ENCODE results near the gene MRI1.

MRI1 gene

DNA sequence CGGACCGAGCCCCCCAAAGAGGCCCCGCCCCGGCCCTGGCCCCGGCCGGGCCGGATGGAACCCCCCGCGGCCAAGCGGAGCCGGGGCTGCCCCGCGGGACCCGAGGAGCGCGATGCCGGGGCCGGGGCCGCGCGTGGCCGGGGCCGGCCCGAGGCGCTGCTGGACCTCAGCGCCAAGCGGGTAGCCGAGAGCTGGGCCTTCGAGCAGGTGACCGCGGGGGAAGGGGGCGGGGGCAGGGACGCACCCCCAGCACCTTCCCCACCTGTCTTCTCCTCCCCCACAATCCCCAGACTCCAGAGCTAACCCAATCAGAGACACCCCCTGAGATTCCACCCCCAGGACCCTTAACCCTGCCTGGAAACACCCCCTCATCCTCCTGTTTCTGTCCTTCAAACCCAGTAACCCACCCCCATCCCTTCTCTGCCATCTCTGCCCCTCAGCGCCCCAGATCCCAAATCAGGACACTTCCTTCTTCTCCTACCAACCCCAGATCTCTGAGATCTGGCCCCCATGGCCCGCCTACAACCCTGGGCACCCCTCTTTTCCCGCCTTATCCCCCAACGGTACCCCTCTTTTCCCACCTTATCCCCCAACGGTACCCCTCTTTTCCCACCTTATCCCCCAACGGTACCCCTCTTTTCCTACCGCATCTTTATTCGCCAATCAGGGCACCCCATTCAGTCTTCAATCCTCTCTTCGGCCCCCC, 31.4 kb downstream of the MRI1 start:
- DNase-seq, result no peak

DNA sequence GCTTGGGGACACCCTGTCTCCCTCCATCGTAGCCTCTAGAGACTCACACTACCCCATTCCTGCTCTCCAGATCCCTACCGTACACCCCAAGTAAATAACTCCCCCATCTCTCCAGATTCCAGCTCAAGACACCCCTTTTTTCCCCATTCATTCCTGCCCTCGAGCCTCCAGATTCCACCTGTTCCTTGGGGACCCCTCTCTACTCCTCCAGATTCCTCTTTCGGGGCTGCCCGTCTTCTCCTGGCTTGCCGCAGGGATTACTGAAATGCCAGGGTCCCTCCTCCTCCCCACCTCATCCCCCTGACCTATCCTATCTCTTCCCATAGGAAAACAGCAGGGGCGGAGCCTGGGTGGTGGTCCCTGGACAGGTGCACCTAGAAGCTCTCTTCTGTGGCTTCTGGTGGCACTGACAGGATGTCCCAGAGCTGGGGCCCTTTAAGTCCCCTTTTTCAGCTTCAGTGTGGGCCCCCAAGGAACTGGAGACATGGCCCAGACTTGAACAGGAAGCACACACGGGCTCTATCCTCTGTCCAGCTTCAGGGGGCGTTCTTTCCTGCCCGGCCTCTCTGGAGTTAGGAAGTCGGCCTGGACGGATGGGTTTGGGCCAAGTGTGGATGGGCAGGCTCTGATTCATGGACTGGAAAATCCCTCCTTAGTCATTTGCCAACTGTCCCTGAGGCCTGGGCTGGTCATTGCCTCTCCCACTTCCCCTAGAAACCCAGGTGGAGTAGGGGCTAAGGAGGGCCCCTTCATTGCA, 32.2 kb downstream of the MRI1 start:
- DNase-seq, result no peak

DNA sequence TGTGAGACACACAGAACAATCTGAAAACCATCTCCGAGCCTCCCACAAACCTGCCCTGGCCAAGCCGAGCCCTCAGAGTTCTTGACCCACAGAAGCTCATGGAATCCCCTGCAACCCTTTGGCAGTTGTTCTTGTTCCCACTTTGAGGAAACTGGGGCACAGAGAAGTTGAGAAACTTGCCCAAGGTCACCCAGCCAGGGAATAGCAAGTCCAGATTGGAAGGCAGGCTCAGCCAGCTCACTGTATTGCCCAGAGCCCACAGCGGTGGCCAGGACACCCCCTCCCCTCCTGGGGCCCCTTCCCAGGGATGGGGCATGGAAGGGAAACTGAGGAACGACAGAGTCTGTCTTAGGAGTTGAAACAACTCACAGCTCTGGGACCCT, 32.7 kb downstream of the MRI1 start:
- no peak for DNase-seq

DNA sequence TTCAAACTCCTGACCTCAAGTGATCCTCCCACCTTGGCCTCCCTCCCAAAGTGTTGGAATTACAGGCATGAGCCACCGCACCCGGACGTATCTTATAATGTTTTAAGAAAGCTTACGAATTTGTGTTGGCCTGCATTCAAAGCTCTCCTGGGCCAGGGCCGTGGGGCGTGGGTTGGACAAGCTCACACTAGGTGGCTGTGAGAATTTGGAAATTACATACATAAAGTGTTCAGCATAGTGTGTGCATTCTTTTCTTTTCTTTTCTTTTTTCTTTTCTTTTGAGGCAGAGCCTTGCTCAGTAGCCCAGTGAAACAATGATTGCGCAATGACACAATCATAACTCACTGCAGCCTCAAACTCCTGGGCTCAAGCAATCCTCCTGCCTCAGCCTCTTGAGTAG, 33.5 kb downstream of the MRI1 start:
- no peak for DNase-seq

DNA sequence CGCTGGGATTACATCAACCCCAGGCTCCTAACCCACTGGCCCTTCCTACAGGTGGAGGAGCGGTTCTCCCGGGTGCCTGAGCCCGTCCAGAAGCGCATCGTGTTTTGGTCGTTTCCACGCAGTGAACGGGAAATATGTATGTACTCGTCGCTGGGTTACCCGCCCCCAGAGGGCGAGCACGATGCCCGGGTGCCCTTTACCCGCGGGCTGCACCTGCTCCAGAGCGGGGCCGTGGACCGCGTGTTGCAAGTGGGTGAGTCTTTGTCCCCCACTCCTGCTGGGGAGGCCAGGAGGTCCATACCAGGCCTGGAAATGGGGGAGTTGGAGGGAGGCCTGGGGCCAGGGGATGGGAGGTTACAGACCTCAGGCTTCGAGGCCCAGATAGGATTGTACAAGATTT, 35.3 kb downstream of the MRI1 start:
- no peak for DNase-seq

DNA sequence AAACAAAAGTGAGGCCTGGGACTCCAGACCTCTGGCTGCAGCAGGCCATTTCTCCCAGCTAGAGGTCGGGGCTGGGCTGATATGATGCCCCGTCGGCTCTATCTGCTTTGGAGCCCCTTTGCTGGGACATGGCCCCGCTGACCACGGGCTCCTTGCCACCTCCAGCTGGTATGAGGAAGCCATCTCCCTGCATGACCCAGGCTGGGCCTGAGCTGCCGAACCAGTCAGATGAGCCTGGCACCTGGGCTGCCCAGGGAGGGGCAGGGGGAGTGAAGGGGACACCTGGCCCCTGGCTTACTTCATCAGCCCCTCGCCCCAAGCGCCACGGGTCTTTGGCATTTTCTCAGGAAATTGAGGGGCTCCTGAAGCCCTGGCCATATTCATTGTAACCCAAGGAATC, 38.7 kb downstream of the MRI1 start:
- DNase-seq, result no peak

DNA sequence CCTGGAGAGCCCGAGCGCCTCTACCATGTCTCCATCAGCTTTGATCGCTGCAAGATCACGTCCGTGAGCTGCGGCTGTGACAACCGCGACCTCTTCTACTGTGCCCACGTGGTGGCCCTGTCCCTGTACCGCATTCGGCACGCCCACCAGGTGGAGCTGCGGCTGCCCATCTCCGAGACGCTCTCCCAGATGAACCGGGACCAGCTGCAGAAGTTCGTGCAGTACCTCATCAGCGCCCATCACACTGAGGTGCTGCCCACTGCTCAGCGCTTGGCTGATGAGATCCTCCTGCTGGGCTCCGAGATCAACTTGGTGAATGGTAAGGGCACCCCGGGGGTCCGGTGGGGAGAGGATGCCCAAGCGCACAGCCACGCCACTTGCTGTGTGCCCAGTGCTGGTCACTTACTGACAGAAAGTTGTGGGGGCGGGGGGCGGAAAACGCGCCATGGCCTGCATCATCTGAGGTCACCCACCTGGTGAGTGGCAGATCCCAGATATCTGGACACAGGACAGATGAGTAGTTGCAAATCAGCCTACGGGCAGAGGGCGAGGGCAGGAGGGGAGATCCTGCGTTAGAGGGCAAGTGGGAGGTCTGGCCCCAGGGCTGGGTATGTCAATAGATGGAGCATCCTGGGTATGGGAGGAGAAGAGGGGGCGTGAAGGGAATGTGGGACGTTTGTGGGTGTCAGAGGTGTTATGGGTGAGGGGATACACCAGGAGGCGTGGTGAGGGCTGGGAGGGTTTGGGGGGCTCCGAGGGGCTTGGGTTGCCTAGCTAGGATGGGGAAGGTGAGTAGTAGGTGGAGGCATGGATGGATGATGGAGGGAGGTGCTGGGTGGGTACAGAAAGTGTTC, 40.7 kb downstream of the MRI1 start:
- DNase-seq, result no peak

DNA sequence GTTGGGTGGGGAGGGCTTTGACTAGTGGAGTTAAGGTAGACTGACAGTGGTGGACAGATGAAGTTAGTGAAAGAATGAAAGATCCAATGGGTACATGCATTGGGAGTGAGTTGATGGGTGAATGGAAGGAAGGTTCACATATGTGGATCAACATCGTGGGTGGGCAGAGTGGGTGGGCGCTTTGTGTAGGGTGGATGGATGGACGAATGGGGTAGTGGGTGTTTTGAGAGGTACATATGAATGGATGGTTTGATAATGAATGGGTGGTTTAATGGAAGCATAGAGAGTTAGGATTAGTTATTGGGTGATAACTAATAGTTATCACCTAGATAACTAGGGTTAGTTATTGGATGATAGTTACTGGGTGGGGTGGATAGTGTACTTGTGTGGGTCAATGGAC, 42.4 kb downstream of the MRI1 start:
- DNase-seq, result no peak

DNA sequence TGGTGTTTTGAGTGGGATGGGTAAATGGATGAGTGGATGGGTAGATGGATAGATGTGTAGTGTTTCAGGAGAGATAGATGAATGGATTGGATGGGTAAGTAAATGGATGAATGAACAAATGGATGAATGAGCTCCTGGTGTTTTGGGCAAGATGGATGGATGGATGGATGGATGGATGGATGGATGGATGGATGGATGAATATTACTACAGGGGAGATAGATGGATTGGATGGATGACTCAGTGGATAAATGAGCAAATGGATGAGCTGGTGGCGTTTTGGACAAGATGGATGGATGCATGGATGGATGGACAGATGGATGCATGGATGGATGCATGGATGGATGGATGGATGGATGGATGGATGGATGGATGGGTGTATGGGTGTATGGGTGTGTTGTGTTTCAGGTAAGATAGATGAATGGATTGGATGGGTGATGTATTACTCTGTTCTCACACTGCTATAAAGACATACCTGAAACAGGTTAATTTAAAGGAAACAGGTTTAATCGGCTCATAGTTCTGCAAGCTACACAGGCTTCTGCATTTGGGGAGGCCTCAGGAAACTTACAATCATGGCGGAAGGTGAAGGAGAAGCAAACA, 43.2 kb downstream of the MRI1 start:
- no peak for DNase-seq

DNA sequence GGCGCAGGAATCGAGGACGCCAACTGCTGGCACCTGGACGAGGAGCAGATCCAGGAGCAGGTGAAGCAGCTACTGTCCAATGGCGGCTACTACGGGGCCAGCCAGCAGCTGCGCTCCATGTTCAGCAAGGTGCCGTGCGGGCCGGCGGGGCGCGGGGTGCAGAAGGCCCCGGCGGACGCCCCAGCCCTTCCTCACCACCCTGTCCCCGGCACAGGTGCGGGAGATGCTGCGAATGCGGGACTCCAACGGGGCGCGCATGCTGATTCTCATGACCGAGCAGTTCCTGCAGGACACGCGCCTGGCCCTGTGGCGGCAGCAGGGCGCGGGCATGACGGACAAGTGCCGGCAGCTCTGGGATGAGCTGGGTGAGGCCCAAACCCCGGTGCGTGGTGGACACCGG, 44.5 kb downstream of the MRI1 start:
- no peak for DNase-seq

DNA sequence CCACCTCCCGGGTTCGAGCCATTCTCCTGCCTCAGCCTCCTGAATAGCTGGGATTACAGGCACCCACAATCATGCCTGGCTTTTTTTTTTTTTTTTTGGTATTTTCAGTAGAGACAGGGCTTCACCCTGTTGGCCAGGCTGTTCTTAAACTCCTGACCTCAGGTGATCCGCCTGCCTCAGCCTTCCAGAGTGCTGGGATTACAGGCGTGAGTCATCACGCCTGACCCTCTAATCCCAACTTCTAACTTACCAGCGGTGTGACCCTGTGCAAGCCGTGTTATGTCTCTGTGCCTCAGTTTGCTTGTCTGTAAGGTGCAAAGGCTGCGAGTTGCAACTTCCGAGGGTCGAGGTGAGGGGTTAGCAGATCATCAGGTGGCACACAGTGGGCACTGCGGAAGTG, 48.2 kb downstream of the MRI1 start:
- DNase-seq, result no peak

DNA sequence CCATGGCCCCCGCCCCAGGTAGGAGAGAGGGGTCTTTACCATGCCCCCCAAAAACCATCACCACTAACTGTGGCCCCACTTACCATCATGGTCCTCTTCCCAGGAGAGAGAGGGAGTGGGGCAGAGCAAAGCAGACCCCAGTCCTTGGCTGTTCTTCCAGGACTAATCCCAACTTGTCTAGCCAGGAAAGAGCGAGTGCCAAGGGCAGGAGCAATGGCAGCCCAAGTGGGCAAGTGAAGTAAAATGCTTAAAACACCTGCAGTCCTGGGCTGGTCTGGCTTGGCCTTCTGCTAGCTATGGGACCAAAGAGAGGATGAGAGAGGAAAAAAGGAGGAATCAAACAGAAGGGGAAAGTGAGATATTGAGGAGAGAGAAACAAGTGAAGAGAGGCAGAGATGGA, 48.8 kb downstream of the MRI1 start:
- no peak for DNase-seq

DNA sequence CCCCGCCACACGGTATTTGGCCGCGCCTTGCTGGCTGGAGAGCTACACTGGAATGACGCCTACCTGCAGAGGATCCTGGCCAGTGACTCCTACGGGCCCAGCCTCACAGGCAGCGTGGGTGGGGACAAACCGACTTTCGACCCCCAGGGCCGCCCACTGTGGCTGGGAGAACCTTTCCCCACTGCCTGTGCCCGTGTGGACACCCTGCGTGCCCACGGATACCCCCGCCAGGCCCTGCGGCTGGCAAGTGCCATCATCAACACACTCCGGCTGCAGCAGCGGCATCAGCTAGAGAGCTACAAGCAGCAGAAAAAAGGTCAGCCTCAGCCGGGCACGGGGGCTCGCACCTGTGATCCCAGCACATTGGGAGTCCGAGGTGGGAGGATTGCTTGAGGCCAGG, 50.2 kb downstream of the MRI1 start:
- DNase-seq, result no peak

DNA sequence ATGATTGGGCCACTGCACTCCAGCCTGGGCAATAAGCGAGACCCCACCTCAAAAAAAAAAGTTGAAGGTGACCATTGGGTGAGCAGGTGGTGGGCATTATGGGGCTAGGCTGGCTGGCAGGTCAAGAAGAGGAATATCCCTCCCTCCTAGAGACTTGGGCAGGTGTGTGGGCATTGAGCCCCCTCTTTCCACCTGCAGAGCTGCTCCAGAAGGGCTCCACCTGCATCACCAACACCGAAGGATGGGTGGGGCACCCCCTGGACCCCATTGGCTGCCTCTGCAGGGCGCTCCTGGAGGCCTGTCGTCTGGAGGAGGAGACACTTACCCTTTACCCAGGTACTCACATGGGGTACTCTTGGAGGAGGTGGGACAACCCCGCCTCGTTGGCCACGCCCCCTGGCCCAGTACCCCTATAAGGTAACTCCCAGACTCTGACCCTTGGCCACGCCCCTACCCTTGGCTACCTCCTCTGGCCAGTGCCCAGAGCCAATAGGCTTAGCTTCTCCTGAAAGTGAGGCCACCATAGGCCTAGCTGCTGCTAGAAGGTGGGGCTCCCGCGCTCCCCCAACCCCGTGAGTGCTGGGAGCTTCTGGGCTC, 52.8 kb downstream of the MRI1 start:
- DNase-seq, result no peak

DNA sequence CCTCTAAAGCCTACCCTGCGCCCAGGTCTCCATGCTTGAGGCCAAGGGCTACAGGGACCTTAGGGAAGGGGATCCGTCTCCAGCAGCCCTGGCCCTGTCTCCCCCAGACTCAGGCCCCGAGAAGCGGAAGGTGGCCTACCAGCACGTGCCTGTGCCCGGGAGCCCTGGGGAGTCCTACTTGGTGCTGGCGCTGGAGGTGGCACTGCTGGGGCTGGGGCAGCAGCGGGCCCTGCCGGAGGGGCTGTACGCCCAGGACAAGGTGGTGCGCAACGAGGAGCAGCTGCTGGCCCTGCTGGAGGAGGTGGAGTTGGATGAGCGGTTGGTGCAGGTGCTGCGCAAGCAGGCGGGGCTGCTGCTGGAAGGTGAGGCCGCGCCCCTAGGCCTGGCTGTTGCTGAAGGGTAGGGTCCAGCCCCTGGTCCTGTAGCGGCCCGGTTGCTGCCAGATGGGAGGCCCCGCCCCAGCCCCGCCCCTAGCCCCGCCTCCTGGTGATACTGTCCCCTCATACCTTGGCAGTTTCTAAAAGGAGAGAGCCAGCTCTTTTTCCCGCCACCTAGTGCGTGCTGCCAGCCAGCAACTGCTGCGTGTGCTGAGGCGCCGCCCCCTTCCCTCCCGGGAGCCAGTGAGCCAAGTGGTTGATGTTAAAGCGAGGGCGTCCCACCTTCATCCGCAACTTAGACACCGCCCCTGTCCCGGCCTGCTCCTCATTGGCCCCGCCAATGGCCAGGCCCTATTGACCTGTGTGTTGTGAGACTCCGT, 53.5 kb downstream of the MRI1 start:
- DNase-seq, result peak in 1 of 2 donors; percentile 38

DNA sequence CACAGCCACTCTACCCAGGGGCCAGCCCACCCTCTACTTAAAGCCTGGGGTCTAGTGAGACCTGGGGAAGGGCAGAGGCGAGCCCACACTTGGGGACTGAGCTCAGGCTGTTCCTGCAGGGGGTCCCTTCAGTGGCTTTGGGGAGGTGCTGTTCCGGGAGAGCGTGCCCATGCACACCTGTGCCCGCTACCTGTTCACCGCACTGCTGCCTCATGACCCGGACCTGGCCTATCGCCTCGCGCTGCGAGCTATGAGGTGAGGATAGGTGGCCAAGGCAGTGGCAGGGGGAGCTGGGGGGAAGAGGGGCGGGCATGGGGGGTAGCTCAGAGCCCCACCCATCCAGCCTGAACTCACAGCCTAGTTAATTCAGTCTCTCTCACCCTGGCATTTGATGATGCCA, 54.9 kb downstream of the MRI1 start:
- DNase-seq, result no peak

DNA sequence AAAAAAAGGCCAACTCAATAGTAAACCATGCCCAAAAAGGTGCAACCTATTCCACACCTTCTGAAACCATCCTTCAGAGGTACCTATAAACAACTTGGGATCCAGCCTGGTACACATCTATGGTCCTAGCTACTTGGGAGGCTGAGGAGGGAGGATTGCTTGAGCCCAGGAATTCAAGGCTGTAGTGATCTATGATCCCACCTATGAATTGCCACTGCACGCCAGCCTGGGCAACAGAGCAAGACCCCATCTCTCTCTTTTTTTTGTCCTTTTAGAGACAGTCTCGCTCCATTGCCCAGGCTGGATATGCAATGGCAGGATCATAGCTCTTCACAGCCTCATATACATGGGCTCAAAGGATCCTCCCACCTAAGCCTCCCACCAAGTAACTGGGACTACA, 57.0 kb downstream of the MRI1 start:
- no peak for DNase-seq

DNA sequence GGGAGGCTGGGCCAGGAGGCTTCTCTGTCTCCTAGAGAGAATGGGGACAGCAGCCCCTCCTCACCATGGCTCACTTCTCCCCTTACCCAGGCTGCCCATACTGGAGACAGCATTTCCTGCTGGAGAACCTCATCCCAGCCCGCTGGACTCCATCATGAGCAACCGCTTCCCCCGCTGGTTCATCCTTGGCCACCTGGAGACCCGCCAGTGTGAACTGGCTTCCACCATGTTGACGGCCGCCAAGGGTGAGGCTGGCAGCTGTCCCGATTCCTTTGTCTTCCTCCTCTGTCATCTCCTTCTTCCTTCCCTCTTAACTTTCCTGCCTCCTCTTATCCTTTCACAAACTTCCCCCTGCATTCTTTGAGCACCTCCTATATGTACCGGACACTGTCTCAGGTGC, 58.9 kb downstream of the MRI1 start:
- no peak for DNase-seq

Measured in stimulated activated CD4-positive, alpha-beta T cell treated with anti-CD3 and anti-CD28 coated beads, Interleukin-2, amount 100 ng/mL, for 48 hours (primary cell).